Ascending aorta (tissue), 2 donors: Measurements from ENCODE around the gene AKR1B15. TPM values are rescaled to one million over a fixed set of nuclear protein-coding genes. Genes with fewer than 3 reads are reported as not detected.
"Not testable (repeated sequence)": the region's sequence is repeated elsewhere in the genome, so short reads cannot be mapped to it uniquely, and the experiment has no call there.

ENCODE experiments used
- DNase-seq, 2 donors: peaks; one replicate each; pipeline ENCODE4 v3.0.0-alpha.2; 2019; ENCODE audit warnings: low spot score in 2 of 2
- H3K27ac ChIP-seq, 2 donors: fragments of 200-600 bp; sonication (generic); one replicate each; pipeline ENCODE4 v1.5.1; 2016 to 2017; ENCODE audit warnings: mild to moderate bottlenecking in 1 of 2
- H3K27me3 ChIP-seq: fragments of 200-600 bp; sonication (generic); one replicate; pipeline ENCODE4 v1.5.1; 2017
- H3K36me3 ChIP-seq, 2 donors: fragments of 200-600 bp; sonication (generic); one replicate each; pipeline ENCODE4 v1.5.1; 2016
- H3K4me1 ChIP-seq, 2 donors: fragments of 200-600 bp; sonication (generic); one replicate each; pipeline ENCODE4 v1.5.1; 2016 to 2017; ENCODE audit warnings: mild to moderate bottlenecking in 1 of 2
- H3K4me3 ChIP-seq, 2 donors: fragments of 200-600 bp; sonication (generic); one replicate each; pipeline ENCODE4 v1.5.1; 2016 to 2017; ENCODE audit warnings: mild to moderate bottlenecking in 1 of 2
- H3K9me3 ChIP-seq, 2 donors: fragments of 200-600 bp; sonication (generic); one replicate each; pipeline ENCODE4 v1.5.1; 2016
- intact Hi-C: fragments of 100-400 bp; cut with DNase I; formaldehyde crosslinking; loops from one replicate; pipeline ENCODE4 v1.15.1; 2023
- total RNA-seq: library from RNA; depleted of rRNA; stranded (reverse); fragments of >200 nt; gene quantifications from one replicate; pipeline ENCODE4 v1.1.0, GENCODE V29; 2016
- TF ChIP-seq, protein P1 (sequence below), 3 experiments: fragments of 200-600 bp in 2 of 3; fragments of 450-650 bp in 1 of 3; sonication (generic) in 2 of 3; IDR thresholded peaks; one replicate each; pipeline ENCODE4 v1.5.1; 2016 to 2019; ENCODE audit warnings: antibody characterized with exemption in 3 of 3, mild to moderate bottlenecking in 1 of 3, moderate library complexity in 1 of 3

AKR1B15 gene
- total RNA-seq, 1 donor from 2014 or later = not detected

DNA sequence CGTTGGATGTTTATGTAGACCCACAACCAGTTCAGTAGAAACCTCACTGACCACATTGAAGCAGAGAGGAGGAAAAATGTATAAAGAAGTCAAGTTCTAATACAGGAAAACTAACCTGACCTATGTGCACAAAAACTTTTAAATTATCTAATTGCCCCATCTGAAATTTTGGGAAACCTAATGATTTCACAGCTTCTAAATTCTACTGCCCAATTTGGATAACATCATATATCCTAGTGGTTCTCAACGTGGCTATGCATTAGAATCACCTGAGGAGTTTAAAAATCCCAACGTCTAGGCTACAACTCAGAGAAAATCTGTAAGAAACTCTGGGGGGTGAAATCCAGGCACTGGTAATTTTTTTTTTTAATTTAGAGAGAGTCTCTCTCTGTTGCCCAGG is 14.3 kb upstream of the AKR1B15 start:
- DNase-seq = no peak
- H3K36me3 ChIP-seq = no peaks in the 10 kb centered on the region
- no peak overlapping the region for H3K27ac ChIP-seq
- intact Hi-C loops = no loop called here
- H3K4me3 ChIP-seq = no peak overlapping the region
- TF ChIP-seq, protein P1, sequence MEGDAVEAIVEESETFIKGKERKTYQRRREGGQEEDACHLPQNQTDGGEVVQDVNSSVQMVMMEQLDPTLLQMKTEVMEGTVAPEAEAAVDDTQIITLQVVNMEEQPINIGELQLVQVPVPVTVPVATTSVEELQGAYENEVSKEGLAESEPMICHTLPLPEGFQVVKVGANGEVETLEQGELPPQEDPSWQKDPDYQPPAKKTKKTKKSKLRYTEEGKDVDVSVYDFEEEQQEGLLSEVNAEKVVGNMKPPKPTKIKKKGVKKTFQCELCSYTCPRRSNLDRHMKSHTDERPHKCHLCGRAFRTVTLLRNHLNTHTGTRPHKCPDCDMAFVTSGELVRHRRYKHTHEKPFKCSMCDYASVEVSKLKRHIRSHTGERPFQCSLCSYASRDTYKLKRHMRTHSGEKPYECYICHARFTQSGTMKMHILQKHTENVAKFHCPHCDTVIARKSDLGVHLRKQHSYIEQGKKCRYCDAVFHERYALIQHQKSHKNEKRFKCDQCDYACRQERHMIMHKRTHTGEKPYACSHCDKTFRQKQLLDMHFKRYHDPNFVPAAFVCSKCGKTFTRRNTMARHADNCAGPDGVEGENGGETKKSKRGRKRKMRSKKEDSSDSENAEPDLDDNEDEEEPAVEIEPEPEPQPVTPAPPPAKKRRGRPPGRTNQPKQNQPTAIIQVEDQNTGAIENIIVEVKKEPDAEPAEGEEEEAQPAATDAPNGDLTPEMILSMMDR (IDR thresholded peaks at IDR 0.05) = no peak
- H3K9me3 ChIP-seq = no peaks in the 10 kb centered on the region
- H3K4me1 ChIP-seq = no peaks in the 10 kb centered on the region
- no peaks in the 10 kb centered on the region for H3K27me3 ChIP-seq

DNA sequence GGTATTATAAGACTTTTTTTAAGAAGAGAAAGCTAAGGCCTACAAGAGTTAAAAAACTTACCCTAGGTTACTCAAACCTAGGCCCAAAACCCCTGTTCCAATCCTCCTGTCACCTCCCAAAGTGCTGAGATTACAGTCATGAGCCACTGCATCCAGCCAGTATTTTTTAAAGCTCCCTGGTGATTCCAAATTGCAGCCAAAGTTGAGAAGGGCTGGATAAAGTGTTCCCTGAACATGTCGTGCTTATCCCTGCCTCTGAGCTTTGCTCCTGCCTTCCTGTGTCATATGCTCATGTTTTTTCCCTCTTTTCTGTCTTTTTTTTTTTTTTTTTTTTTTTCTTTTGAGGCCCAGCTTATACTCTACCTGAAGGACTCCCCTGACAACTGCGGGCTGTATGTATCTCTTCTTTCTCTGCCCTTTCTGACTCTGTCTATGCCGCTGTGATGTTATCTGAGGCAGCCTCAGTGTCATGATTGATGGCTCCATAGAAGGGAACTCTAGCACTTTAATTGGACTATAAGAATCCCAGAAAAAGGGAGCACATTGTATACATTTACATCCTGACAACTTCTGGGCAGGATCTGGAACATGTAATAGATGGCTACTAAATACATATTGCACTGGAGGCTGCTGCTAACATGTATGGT is 13.5 kb upstream of the AKR1B15 start:
- Histone ChIP-seq H3K9me3 (no peaks in the 10 kb centered on the region), H3K27ac (no peak overlapping the region), H3K27me3 (no peaks in the 10 kb centered on the region), H3K4me1 (no peaks in the 10 kb centered on the region), H3K4me3 (no peak overlapping the region), H3K36me3 (no peaks in the 10 kb centered on the region)
- DNase-seq = no peak
- TF ChIP-seq, protein P1 (IDR thresholded peaks at IDR 0.05) = no peak
- intact Hi-C loops = no loop called here

DNA sequence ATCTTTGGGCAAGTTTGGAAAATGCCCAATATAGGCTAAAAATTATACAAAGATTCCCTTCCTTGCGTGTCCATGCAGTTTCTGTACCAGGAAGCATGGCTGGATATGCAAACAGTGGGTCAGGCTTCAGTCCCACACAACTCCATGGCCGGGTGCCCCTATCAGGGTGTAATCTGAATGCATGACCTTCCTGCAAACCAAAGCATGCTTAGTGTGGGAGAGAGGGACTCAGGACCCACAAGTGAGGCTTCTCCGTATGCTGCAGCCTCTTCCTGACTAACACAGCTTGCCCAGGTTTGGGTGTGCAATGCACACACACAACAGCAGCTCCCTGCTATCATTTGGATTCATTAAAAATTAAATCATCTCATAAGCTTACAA is 13.0 kb upstream of the AKR1B15 start:
- TF ChIP-seq, protein P1 (IDR thresholded peaks at IDR 0.05) = no peak
- intact Hi-C loops = no loop called here
- Histone ChIP-seq H3K36me3 (no peaks in the 10 kb centered on the region), H3K4me1 (no peaks in the 10 kb centered on the region), H3K9me3 (no peaks in the 10 kb centered on the region), H3K27ac (no peak overlapping the region), H3K27me3 (no peaks in the 10 kb centered on the region), H3K4me3 (no peak overlapping the region)
- no peak for DNase-seq

DNA sequence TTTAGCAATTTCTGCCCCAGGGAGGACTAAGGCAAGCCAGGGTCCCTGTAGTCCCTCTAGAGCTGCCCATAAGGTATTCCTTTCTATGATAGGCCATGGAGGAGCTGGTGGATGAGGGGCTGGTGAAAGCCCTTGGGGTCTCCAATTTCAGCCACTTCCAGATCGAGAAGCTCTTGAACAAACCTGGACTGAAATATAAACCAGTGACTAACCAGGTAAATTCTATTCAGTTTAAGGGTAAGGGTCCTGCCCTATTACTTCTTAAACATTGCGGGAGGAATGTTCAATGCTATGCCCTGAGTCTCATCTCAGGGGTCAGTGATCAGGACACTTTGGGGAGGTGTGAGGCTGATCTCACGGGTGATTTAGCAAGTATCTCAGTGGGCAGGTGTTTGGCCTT is 12.4 kb upstream of the AKR1B15 start:
- H3K4me3 ChIP-seq, DNase-seq, H3K27me3 ChIP-seq, H3K4me1 ChIP-seq, H3K9me3 ChIP-seq, H3K27ac ChIP-seq, H3K36me3 ChIP-seq, intact Hi-C loops: not testable (repeated sequence)

DNA sequence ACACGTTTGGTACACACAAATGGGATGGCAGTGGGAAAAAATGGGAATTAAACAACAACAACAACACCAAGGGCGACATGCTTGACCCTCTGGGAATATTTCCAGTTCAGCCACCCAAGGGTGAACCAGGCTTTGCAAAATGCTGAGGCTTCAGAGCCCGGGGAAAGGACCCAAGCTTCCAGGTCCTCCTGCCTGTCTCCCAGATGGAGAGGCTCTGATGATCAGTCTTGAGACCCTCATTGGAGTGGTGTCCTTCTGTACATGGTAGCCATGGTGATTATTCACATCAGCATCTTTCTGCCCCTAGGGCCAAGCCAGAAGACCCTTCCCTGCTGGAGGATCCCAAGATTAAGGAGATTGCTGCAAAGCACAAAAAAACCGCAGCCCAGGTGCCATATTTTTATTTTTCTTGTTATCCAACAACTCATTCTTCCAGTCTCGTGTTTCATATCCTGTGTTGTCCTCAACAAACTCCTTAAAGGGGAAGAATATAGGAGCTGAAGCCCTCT is 11.6 kb upstream of the AKR1B15 start:
- H3K27me3 ChIP-seq, DNase-seq, H3K27ac ChIP-seq, H3K4me3 ChIP-seq, H3K4me1 ChIP-seq, H3K36me3 ChIP-seq, H3K9me3 ChIP-seq, intact Hi-C loops: not testable (repeated sequence)

DNA sequence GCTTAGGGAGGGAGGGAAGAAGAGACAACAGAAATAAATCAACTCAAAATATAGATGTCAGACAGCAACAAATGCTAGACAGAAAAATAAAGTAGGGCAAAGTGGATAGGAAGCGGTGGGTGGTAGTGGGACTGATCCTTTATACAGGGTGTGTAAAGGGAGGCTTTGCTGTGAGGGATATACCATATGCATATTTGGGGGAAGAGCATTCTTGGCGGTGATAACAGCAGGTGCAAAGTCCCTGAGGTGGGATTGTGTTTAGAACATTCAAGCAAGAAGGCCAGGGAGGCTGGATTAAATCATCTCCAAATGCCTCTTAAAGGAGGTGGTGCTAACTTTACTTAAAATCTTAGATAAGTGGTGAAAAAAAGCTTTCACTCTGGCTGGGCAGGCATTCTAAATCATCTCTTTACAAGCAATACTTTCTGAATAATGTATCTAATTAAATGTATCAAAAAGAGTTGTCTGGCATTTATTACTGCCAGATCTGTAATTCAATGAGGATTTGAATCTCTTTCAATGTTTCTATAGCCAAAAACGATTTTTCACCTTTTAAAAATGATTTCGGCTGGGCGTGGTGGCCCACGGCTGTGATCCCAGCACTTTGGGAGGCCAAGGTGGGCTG is 9.4 kb upstream of the AKR1B15 start:
- Histone ChIP-seq H3K4me3 (no peak overlapping the region), H3K27me3 (no peaks in the 10 kb centered on the region), H3K27ac (no peak overlapping the region), H3K36me3 (no peaks in the 10 kb centered on the region), H3K9me3 (no peaks in the 10 kb centered on the region), H3K4me1 (no peaks in the 10 kb centered on the region)
- TF ChIP-seq, protein P1 (IDR thresholded peaks at IDR 0.05) = no peak
- intact Hi-C loops = no loop called here
- DNase-seq = no peak

DNA sequence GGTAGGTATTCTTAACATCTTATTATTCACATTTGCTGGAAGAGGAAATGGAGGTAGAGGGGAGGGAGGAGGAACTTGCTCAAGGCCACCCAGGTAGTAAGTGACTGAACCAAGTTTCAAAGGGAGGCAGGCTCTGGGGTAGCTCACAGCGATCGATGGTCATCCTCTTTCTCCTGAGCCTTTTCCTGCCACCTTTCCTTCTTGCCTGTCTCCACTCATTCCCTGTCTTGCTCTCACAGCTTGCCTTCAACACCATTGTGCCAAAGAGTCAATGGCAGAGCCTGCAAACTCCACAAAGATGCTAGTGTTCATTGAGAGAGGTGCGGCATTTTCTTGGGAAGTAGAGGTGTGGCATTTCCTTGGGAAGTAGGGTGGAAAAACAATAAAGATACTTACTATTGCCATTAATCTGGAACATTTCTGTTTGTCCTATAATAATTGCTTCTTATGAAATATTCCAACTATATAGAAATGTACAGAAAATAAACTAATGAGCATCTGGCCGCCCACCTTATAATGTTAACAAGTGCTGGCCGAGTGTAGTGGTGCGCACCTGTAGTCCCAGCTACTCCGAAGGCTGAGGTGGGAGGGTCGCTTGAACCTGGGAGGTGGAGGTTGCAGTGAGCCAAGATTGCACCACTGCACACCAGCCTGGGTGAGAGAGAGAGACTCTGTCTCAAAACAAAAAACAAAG is 7.3 kb upstream of the AKR1B15 start:
- intact Hi-C loops, H3K4me3 ChIP-seq, H3K9me3 ChIP-seq, H3K4me1 ChIP-seq, H3K27ac ChIP-seq, DNase-seq, H3K27me3 ChIP-seq, H3K36me3 ChIP-seq: not testable (repeated sequence)
